Heart right ventricle (tissue), 16 donors: ENCODE data around the gene EXOC8. TPM values are rescaled to one million over a fixed set of nuclear protein-coding genes. Genes with fewer than 3 reads are reported as not detected.

Experiments used
- ATAC-seq, 8 donors: fragments of 200-7000 bp; cut with Tn5 transposase; one replicate each; pipeline ENCODE4 v1.9.1; 2020; ENCODE audit warnings: mild to moderate bottlenecking in 8 of 8, moderate library complexity in 8 of 8, moderate number of reproducible peaks in 1 of 8
- DNase-seq, 2 donors: peaks; one replicate each; pipeline ENCODE4 v3.0.0-alpha.2; 2020
- H3K27ac ChIP-seq, 10 donors: fragments of 200-600 bp; sonication (generic) in 2 of 10; one replicate each; pipeline versions ENCODE4 v1.5.0 to v1.8.0; 2020 to 2022; ENCODE audit warnings: mild to moderate bottlenecking in 3 of 10
- H3K27me3 ChIP-seq, 7 donors: fragments of 200-600 bp; one replicate each; pipeline ENCODE4 v1.8.0; 2021 to 2022; ENCODE audit warnings: mild to moderate bottlenecking in 2 of 7
- H3K36me3 ChIP-seq, 9 donors: fragments of 200-600 bp; sonication (generic) in 1 of 9; one replicate each; pipeline versions ENCODE4 v1.5.0 to v1.8.0; 2020 to 2022; ENCODE audit warnings: mild to moderate bottlenecking in 2 of 9
- H3K4me1 ChIP-seq, 9 donors: fragments of 200-600 bp; sonication (generic) in 1 of 9; one replicate each; pipeline versions ENCODE4 v1.5.0 to v1.8.0; 2020 to 2022; ENCODE audit warnings: mild to moderate bottlenecking in 4 of 9
- H3K4me3 ChIP-seq, 10 donors: fragments of 200-600 bp; sonication (generic) in 2 of 10; one replicate each; pipeline versions ENCODE4 v1.5.0 to v1.8.0; 2020 to 2022; ENCODE audit warnings: mild to moderate bottlenecking in 7 of 10, moderate library complexity in 2 of 10
- H3K9me3 ChIP-seq, 11 donors: fragments of 200-600 bp in 10 of 11; sonication (generic) in 2 of 11; one replicate each; pipeline versions ENCODE4 v1.5.0 to v1.8.0; 2013 to 2022; ENCODE audit warnings: mild to moderate bottlenecking in 2 of 11, control low read depth in 1 of 11, moderate library complexity in 1 of 11
- CTCF ChIP-seq, 9 donors: fragments of 200-600 bp; sonication (generic) in 2 of 9; IDR thresholded peaks; one replicate each; pipeline versions ENCODE4 v1.5.0 to v1.8.0; 2021 to 2022; ENCODE audit warnings: antibody characterized with exemption in 9 of 9, mild to moderate bottlenecking in 5 of 9, moderate library complexity in 1 of 9
- WGBS, 2 donors: extraction: QIAGEN DNeasy Blood & Tissue Kit; methylation state at CpG; one replicate each; pipeline ENCODE4 v1.1.7; 2013; ENCODE audit warnings: inconsistent platforms in 1 of 2; 5-methylcytosine and 5-hydroxymethylcytosine counted together
- intact Hi-C, 10 donors: fragments of 100-400 bp; cut with DNase I; formaldehyde crosslinking; loops; one replicate each; pipeline versions ENCODE4 v1.11.1 to v1.14.2; 2022
- polyA plus RNA-seq, 2 donors: library from polyadenylated mRNA; stranded (reverse); fragments of 200-250 nt; gene quantifications; one replicate each; pipeline ENCODE4 v1.2.3, GENCODE V29; 2013
- total RNA-seq, 10 donors: library from RNA; stranded (reverse); fragmentation: NEBNext Ultra II Directional in 3 of 10; extraction: Animal tissue kit (Norgen Biotek cat#: 25700) in 3 of 10; gene quantifications; one replicate each; pipeline versions ENCODE4 v1.2.1 to v1.2.4, GENCODE V29; 2021 to 2023
- donor health status: Arrhythmogenic right ventricular cardiomyopathy.
- donor health status: ischemic (EF 13 %, LVEDD 7.1; RV severe dilation, severe dysfunction).
- donor health status: healthy with polysubstance abuse.
- donor health status: DM: no; HTN: yes; CAD: no.
- donor health status: DM: no; HTN: no; CAD: no.
- donor health status: ischemic (EF 25% LVEDD 6.9; RV normal size, moderate dysfunction).
- donor health status: ischemic (EF 25% LVEDD 5.7; RV mildly dilated, moderate dysfunction).
- donor health status: healthy.
- donor health status: DM: yes; HTN: yes; CAD: no.
- donor health status: Ischemic cardiomyopathy.
- donor health status: ischemic (EF 35%, LVEDD 5.7; RV mildly dilated, moderate dysfunction).
- donor health status: nonischemic (EF 11% LVEDD 7.7; RV severe dilation, severe dysfunction).
- donor health status: DM: yes; HTN: yes; CAD: no.
- donor health status: PGD.
- donor health status: ischemic (EF 29% LVEDD 5.4; RV normal size, mild dysfunction).
- donor health status: nonischemic (EF 23%, LVEDD 6.1; RV moderate dilation, normal function).

The EXOC8 gene
- total and polyA plus RNA-seq, 12 donors = 3.5 to 16.7 (median 12.4) TPM

GRCh38 chr1:231347961-231348360 is 10.3 kb upstream of the EXOC8 start:
- ATAC-seq = no peak
- Histone ChIP-seq H3K27ac (no peak overlapping the region), H3K27me3 (no peaks in the 10 kb centered on the region), H3K9me3 (no peaks in the 10 kb centered on the region), H3K4me1 (peaks cover 0 to 23% (median 6%) of the 10 kb centered on the region in 9 donors), H3K4me3 (no peak overlapping the region), H3K36me3 (peaks cover 0 to 99% (median 36%) of the 10 kb centered on the region in 9 donors)
- intact Hi-C loops = no loop called here
- 95 to 98% methylated on average over 4 of the region's 4 CpGs for WGBS, 2 donors
- no peak for DNase-seq
- no peak for TF ChIP-seq CTCF (IDR thresholded peaks at IDR 0.05)

- Histone ChIP-seq H3K9me3 (no peaks in the 10 kb centered on the region), H3K27ac (no peak overlapping the region), H3K36me3 (peaks cover 0 to 54% (median 11%) of the 10 kb centered on the region in 9 donors), H3K4me3 (no peak overlapping the region), H3K4me1 (peaks cover 12 to 42% (median 33%) of the 10 kb centered on the region in 9 donors), H3K27me3 (no peaks in the 10 kb centered on the region)
- no peak for TF ChIP-seq CTCF (IDR thresholded peaks at IDR 0.05)
- 96 to 97% methylated on average over 6 of the region's 6 CpGs for WGBS, 2 donors
- no peak for ATAC-seq
- no peak for DNase-seq
- intact Hi-C loops = no loop called here
Observed at GRCh38 chr1:231340328-231341013, 2.8 kb upstream of the EXOC8 start.

GRCh38 chr1:231338270-231339128 is 847 bp upstream of the EXOC8 start, which contains the start of gene SPRTN:
SPRTN (plus strand) TSS chr1:231338293; CDS start chr1:231338384, 91 bp downstream.
- peak within 1 kb of the TSS; percentile 74 to 95 (median 82) for H3K4me3 ChIP-seq
- TF ChIP-seq CTCF (IDR thresholded peaks at IDR 0.05) = no peak
- 0 to 1% methylated on average over 43 of the region's 43 CpGs for WGBS, 2 donors
- H3K4me1 ChIP-seq = peaks cover 15 to 59% (median 49%) of the 10 kb centered on the region in 9 donors
- H3K27me3 ChIP-seq = no peaks in the 10 kb centered on the region
- DNase-seq = no peak
- H3K9me3 ChIP-seq = no peaks in the 10 kb centered on the region
- intact Hi-C loops = loop anchor here in 5 of 10 donors (5.0 to 10.0 kb wide), 3 partner anchors 61 to 96 kb away; partner anchors contain the start of gene GNPAT (in 5 of the 5)
- H3K27ac ChIP-seq = peak within 1 kb of the TSS; percentile 85 to 98 (median 92)
- peak; percentile 3 to 92 (median 87) for ATAC-seq
- peaks cover 0 to 56% (median 11%) of the 10 kb centered on the region in 9 donors for H3K36me3 ChIP-seq

- Histone ChIP-seq H3K27ac (peak overlapping the region; percentile 85 to 98 (median 92)), H3K9me3 (no peaks in the 10 kb centered on the region), H3K4me3 (peak overlapping the region; percentile 74 to 95 (median 82)), H3K36me3 (peaks cover 0 to 55% (median 5%) of the 10 kb centered on the region in 9 donors), H3K27me3 (no peaks in the 10 kb centered on the region), H3K4me1 (peaks cover 18 to 69% (median 60%) of the 10 kb centered on the region in 9 donors)
- ATAC-seq (peak in 6 of 8 donors; percentile 2 to 62 (median 23)), DNase-seq (peak; percentile 34 to 35)
- intact Hi-C loops = loop anchor here in 5 of 10 donors (5.0 to 10.0 kb wide), 3 partner anchors 60 to 95 kb away; partner anchors contain the start of gene GNPAT (in 5 of the 5)
- WGBS, 2 donors = 0 to 1% methylated on average over 32 of the region's 32 CpGs
- no peak for TF ChIP-seq CTCF (IDR thresholded peaks at IDR 0.05)
Observed at GRCh38 chr1:231337043-231337471, 595 bp downstream of the EXOC8 start.
